Measurements from ENCODE around the gene MUCL1.

DNA sequence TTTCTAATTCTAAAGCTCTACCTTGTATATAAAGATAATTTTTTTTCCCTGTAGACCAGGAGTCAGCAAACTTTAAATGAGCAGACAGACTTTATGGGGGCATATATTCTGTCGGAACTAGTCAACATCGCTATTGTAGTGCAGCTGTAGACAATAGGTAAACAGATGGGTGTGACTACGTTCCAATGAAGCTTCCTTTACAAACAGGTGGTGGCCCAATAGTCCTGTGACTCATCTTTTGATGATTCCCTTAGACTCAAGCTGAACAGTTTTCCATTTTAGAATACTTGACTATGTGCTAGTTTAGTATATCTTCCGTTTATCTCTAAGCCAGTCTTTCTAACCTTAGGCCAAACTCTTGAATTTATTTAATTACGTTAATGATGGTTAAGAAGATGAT lies 16.3 kb downstream of the MUCL1 start:
- TF ChIP-seq, protein P1, sequence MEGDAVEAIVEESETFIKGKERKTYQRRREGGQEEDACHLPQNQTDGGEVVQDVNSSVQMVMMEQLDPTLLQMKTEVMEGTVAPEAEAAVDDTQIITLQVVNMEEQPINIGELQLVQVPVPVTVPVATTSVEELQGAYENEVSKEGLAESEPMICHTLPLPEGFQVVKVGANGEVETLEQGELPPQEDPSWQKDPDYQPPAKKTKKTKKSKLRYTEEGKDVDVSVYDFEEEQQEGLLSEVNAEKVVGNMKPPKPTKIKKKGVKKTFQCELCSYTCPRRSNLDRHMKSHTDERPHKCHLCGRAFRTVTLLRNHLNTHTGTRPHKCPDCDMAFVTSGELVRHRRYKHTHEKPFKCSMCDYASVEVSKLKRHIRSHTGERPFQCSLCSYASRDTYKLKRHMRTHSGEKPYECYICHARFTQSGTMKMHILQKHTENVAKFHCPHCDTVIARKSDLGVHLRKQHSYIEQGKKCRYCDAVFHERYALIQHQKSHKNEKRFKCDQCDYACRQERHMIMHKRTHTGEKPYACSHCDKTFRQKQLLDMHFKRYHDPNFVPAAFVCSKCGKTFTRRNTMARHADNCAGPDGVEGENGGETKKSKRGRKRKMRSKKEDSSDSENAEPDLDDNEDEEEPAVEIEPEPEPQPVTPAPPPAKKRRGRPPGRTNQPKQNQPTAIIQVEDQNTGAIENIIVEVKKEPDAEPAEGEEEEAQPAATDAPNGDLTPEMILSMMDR (IDR thresholded peaks at IDR 0.05; ENCODE audit: insufficient read depth, low read length) = no peak
- no peak for TF ChIP-seq POLR2AphosphoS5 (IDR thresholded peaks at IDR 0.05; ENCODE audit: low read depth)
- no peak for TF ChIP-seq GABPA (IDR thresholded peaks at IDR 0.05; ENCODE audit: low read depth)
- TF ChIP-seq SPI1 (IDR thresholded peaks at IDR 0.05; ENCODE audit: borderline replicate concordance, low read depth) = no peak
